NCI-H146 treated with DMSO at 0.1 percent for 48 hours (cell line): ENCODE measurements around the gene PRKG1.
"Not testable (repeated sequence)": the region's sequence is repeated elsewhere in the genome, so short reads cannot be mapped to it uniquely, and the experiment has no call there.

Source experiments
- DNase-seq: peaks from one replicate; lab custom pipeline; 2025; ENCODE audit not compliant: unreplicated experiment; lab: John Stamatoyannopoulos, UW

Gene PRKG1

GRCh38 chr10:51318399-51319172 lies 244.3 kb downstream of the PRKG1 start:
- no peak for DNase-seq

DNA sequence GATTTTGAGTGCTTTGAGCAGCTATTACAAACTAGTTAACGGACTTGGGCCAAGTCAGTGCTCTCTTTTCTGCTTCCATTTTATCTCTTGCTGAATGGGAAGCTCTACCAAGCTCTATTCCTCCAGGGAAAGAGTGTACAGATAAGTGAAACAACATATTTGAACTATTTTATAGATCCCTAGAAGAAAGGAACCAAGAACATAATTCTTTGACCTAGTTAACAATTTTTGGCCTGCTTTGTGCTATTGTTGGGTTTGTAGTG lies 244.8 kb downstream of the PRKG1 start:
- DNase-seq = no peak

GRCh38 chr10:51321300-51321699 lies 247.0 kb downstream of the PRKG1 start:
- DNase-seq = no peak

GRCh38 chr10:51321980-51322379 lies 247.7 kb downstream of the PRKG1 start:
- no peak for DNase-seq

- no peak for DNase-seq
Observed at GRCh38 chr10:51325649-51326048, 251.4 kb downstream of the PRKG1 start.

DNA sequence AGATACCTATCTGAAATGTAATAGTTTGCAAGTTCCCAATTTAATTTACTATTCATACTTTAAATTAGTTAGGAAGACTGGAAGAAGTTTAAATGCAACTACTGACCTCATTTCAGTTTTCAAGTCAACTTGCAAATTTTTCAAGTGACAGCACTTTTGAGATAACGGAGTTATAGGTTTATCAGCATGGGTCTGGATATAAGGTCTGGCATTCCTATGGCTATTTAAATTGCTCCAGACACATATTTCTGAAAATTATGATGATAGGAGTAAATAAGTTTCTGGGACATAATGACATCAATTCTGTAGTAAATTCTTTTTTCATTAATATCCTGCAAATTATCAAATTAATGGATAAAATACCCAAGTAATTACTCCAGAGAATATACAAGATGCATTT lies 251.9 kb downstream of the PRKG1 start:
- DNase-seq = no peak

- DNase-seq = no peak
Observed at GRCh38 chr10:51327432-51327831, 253.1 kb downstream of the PRKG1 start.

DNA sequence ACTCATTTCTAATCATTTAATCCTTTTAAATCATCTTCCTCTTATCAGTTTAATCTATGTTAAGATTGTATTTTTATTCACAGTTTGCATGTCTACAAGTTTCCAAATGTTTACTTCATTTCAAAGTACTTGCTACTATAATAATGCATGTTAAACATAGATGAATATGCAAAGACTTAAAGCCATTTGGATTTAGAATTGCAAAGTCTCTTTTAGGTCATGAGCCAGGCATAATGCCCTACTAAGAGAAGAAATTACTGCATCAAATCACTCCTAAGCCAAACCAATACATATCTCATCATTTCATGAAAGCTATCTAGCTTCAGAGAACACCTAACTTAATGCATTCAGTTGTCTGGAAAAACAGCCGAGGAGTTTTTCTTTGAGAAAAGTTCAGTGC lies 266.1 kb downstream of the PRKG1 start:
- no peak for DNase-seq

DNA sequence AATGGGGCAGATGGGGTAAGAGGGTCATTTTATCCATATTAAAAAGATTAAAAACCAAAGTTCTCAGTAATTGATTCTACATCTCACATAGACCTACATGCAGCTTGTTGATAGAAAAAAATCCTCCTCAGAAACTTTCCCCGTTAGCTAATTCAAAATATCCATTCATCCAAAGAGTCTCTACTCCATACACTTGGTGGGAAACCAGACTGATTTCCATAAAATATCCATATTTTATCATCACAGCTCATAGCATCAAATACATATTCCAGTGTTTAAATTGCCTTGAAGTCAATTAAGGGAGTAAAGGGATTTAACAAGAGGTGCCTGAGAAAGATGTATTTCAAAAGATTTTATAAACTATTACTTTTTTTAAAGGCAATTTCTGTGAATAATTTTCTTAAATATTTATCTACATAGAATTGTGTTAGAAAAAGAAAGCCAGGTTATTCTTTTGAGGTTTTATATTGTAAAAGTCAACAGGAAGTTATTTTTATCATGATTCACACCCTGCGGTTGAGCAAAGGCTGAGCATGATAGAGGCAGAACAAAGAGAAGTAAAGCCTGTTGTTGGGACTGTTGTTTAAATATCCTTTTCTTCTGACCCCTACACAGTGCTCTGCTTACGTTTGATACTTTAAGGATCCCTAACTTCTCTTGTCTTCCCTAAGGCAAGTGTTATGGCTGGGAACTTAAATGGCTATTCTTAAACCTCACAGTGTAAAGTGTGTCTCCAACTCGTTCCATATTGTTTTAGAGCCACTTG lies 266.7 kb downstream of the PRKG1 start:
- DNase-seq = no peak

GRCh38 chr10:51341745-51342144 lies 267.5 kb downstream of the PRKG1 start:
- DNase-seq = not testable (repeated sequence)

DNA sequence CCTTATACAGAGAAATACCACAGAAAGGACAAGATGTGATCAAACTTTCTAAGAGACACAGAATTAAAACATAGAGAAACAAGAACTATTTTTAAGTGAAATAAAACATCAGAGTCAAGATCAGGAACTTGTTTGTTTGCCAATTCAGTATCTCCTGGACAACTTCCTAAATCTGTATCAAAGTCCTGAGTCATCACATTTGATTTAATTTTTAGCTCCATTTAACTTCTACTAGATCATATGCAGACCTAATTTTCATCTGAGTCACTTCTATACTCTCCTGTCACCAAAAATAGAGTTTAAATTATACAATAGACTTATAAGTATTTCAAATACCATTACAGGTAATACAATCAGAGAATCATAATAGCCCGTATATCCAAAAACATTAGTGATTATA lies 268.1 kb downstream of the PRKG1 start:
- no peak for DNase-seq

GRCh38 chr10:51343391-51343790 lies 269.1 kb downstream of the PRKG1 start:
- DNase-seq = no peak

DNA sequence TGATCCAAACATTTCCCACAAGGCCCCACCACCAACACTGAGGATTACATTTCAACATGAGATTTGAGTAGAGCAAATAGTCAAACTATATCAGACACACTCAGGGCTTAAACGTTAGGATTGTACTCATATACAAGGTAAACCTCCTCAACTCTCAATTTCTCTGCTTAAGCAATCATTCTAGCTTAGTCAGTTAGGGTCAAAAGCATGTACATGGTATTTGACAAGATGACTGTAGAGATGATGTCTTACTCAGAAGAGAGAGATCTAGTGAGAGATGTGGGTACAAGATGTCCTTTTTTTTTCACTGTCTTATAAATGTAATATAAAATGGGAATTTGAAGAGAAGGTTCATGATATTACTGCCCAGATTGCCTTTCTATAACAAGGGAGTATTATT lies 270.1 kb downstream of the PRKG1 start:
- DNase-seq = no peak

DNA sequence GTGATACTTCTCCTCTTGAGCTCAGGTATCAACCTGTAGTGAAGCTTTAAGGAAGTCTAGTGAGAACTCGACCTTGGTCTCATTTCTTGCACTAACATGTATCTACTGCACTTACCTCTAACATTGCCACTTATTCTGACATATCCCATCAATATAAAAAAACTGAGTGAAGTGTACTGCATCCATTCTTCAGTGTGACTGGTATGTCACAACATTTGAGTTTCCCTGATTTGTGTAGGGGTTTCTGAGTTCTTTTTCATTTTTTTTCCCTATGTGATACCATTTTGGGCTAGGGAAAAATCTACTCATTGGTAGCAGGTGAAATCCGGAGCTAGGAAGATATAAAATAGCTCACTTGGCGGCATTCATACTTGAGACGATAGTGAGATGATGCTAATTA lies 274.3 kb downstream of the PRKG1 start:
- DNase-seq = no peak

GRCh38 chr10:51357170-51357569 lies 282.9 kb downstream of the PRKG1 start:
- DNase-seq = no peak

DNA sequence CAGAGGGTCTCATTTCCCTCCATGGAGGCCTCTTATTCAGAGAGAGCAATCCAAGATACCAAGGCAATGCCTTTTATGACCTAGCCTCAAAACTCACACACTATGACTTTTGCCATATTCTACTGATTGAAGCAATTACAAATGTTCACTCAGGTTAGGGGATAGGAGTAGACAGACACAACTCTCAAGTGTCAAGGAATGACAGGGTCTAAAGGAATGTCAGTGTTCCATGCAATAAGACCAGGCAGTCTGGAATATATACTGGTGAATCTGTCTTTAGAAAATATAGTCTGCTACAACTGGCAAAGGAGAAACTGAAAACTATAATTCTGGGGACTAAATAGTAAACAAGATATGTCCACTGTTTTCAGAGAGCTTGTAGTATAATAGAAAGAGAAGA lies 283.9 kb downstream of the PRKG1 start:
- DNase-seq = no peak

GRCh38 chr10:51363415-51363814 lies 289.1 kb downstream of the PRKG1 start:
- no peak for DNase-seq

GRCh38 chr10:51364674-51365073 lies 290.4 kb downstream of the PRKG1 start:
- DNase-seq = no peak

- DNase-seq = no peak
Observed at GRCh38 chr10:51366044-51366443, 291.8 kb downstream of the PRKG1 start.

DNA sequence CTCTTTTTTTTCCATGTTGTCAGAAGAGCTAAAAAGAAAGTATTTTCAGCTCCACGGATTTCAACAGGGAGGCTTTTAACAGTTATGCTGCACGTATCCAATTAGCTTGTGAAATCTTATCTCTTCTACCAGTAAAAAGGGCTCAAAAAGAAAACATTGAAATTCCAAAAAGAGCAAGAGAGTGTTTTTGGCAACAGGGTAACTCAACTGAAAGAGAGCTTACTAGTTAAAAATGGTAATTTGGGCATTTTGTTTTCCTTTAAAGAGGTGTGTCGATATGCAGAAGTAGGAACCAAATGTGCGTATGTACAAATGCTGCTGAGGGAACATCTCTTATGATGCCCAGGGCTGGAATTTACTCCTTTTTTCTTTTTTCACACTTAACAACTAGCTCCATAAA lies 292.8 kb downstream of the PRKG1 start:
- no peak for DNase-seq

- DNase-seq = no peak
Observed at GRCh38 chr10:51367694-51368093, 293.4 kb downstream of the PRKG1 start.

GRCh38 chr10:51368943-51369342 lies 294.7 kb downstream of the PRKG1 start:
- DNase-seq = no peak

GRCh38 chr10:51369903-51370302 lies 295.6 kb downstream of the PRKG1 start:
- no peak for DNase-seq
